Astrocyte (in vitro differentiated cells and primary cell): ENCODE data around the gene GJC3. TPM values are rescaled to one million over a fixed set of nuclear protein-coding genes. Genes with fewer than 3 reads are reported as not detected.

ENCODE experiments used
- DNase-seq: peaks from one replicate; pipeline ENCODE4 v3.0.0-alpha.2; 2010; ENCODE audit warnings: low read depth
- FAIRE-seq: peaks from 2 replicates; lab custom pipeline; 2011; peaks lifted over from hg19 to GRCh38; lab: Jason Lieb, UNC
- H2AFZ ChIP-seq: 2 replicates; pipeline ENCODE4 v1.6.0; 2012; ENCODE audit warnings: low read depth, low read length, inconsistent platforms
- H3K27ac ChIP-seq: 2 replicates; pipeline ENCODE4 v1.5.1; 2011; ENCODE audit warnings: low read depth, low read length, inconsistent platforms
- H3K27me3 ChIP-seq: 2 replicates; pipeline ENCODE4 v1.6.0; 2011; ENCODE audit warnings: low read length, inconsistent platforms; ENCODE audit not compliant: insufficient read depth
- H3K36me3 ChIP-seq: 2 replicates; pipeline ENCODE4 v1.5.1; 2011; ENCODE audit warnings: low read length, inconsistent platforms; ENCODE audit not compliant: insufficient read depth
- H3K4me1 ChIP-seq: 2 replicates; pipeline ENCODE4 v1.5.1; 2011; ENCODE audit warnings: low read length, inconsistent platforms; ENCODE audit not compliant: insufficient read depth
- H3K4me2 ChIP-seq: 2 replicates; pipeline ENCODE4 v1.6.0; 2012; ENCODE audit warnings: low read length, inconsistent platforms
- H3K4me3 ChIP-seq: 2 replicates; pipeline ENCODE4 v1.5.1; 2011; ENCODE audit warnings: low read depth, mild to moderate bottlenecking, low read length, inconsistent platforms; ENCODE audit not compliant: insufficient read depth
- H3K79me2 ChIP-seq: 2 replicates; pipeline ENCODE4 v1.6.0; 2012; ENCODE audit warnings: mild to moderate bottlenecking, low read length, inconsistent platforms; ENCODE audit not compliant: insufficient read depth
- H3K9ac ChIP-seq: 2 replicates; pipeline ENCODE4 v1.6.0; 2012; ENCODE audit warnings: mild to moderate bottlenecking, low read length, inconsistent platforms
- H3K9me3 ChIP-seq: 2 replicates; pipeline ENCODE4 v1.5.1; 2012; ENCODE audit warnings: low read depth, mild to moderate bottlenecking, low read length, inconsistent platforms; ENCODE audit not compliant: insufficient read depth
- H4K20me1 ChIP-seq: 2 replicates; pipeline ENCODE4 v1.6.0; 2012; ENCODE audit warnings: low read length, inconsistent platforms; ENCODE audit not compliant: insufficient read depth
- H3K27ac Mint-ChIP-seq: one replicate; pipeline ENCODE4 v1.8.0; 2021; ENCODE audit warnings: mild to moderate bottlenecking, mixed read lengths; ENCODE audit not compliant: unreplicated experiment
- H3K27me3 Mint-ChIP-seq: one replicate; pipeline ENCODE4 v1.8.0; 2021; ENCODE audit warnings: low read depth, mixed read lengths; ENCODE audit not compliant: unreplicated experiment
- H3K36me3 Mint-ChIP-seq: one replicate; pipeline ENCODE4 v1.8.0; 2021; ENCODE audit warnings: low read depth, mixed read lengths; ENCODE audit not compliant: unreplicated experiment
- H3K4me1 Mint-ChIP-seq: one replicate; pipeline ENCODE4 v1.8.0; 2021; ENCODE audit warnings: low read depth, mixed read lengths; ENCODE audit not compliant: unreplicated experiment
- H3K4me3 Mint-ChIP-seq: one replicate; pipeline ENCODE4 v1.8.0; 2021; ENCODE audit warnings: mild to moderate bottlenecking, moderate library complexity, mixed read lengths; ENCODE audit not compliant: unreplicated experiment
- H3K9me3 Mint-ChIP-seq: one replicate; pipeline ENCODE4 v1.8.0; 2021; ENCODE audit warnings: mild to moderate bottlenecking, mixed read lengths; ENCODE audit not compliant: unreplicated experiment
- CTCF ChIP-seq: IDR thresholded peaks from 2 replicates; pipeline ENCODE4 v1.5.1; 2011; ENCODE audit warnings: low read depth, mild to moderate bottlenecking, inconsistent platforms, low read length, moderate library complexity; ENCODE audit not compliant: insufficient read depth
- EZH2 ChIP-seq: IDR thresholded peaks from 2 replicates; pipeline ENCODE4 v1.6.1; 2012; ENCODE audit warnings: mild to moderate bottlenecking, low read length, inconsistent platforms; ENCODE audit not compliant: insufficient read depth
- total RNA-seq: library from RNA; stranded (reverse); gene quantifications from 2 replicates; pipeline ENCODE4 v1.2.1, GENCODE V29; 2021

GJC3 gene
- total RNA-seq, 1 donor from 2014 or later, result not detected

GRCh38 chr7:99901581-99901980, 27.8 kb downstream of the GJC3 start:
- no peak overlapping the region for H3K4me3 Mint-ChIP-seq
- no peak overlapping the region for H3K4me3 ChIP-seq
- H3K79me2 ChIP-seq, result no peaks in the 10 kb centered on the region
- peaks cover 3% of the 10 kb centered on the region for H3K9me3 Mint-ChIP-seq
- H3K4me1 ChIP-seq, result no peaks in the 10 kb centered on the region
- DNase-seq, result no peak
- H3K27me3 ChIP-seq, result no peaks in the 10 kb centered on the region
- H3K4me1 Mint-ChIP-seq, result no peaks in the 10 kb centered on the region
- H2AFZ ChIP-seq, result no peak overlapping the region
- peaks cover 5% of the 10 kb centered on the region for H4K20me1 ChIP-seq
- H3K27me3 Mint-ChIP-seq, result peaks cover 6% of the 10 kb centered on the region
- H3K36me3 Mint-ChIP-seq, result no peaks in the 10 kb centered on the region
- H3K36me3 ChIP-seq, result peaks cover 40% of the 10 kb centered on the region
- no peak overlapping the region for H3K27ac Mint-ChIP-seq
- no peaks in the 10 kb centered on the region for H3K9me3 ChIP-seq
- FAIRE-seq, result no peak
- no peak overlapping the region for H3K27ac ChIP-seq
- no peak overlapping the region for H3K4me2 ChIP-seq
- no peak overlapping the region for H3K9ac ChIP-seq
- no peak for TF ChIP-seq EZH2
- TF ChIP-seq CTCF, result no peak

- Histone ChIP-seq H3K4me1 (no peaks in the 10 kb centered on the region), H3K27ac (no peak overlapping the region), H3K27me3 (no peaks in the 10 kb centered on the region), H3K4me3 (no peak overlapping the region), H3K36me3 (peaks cover 30% of the 10 kb centered on the region), H2AFZ (no peak overlapping the region), H3K79me2 (no peaks in the 10 kb centered on the region), H3K4me2 (no peak overlapping the region), H3K9ac (no peak overlapping the region), H3K9me3 (no peaks in the 10 kb centered on the region), H4K20me1 (peaks cover 5% of the 10 kb centered on the region)
- Mint-ChIP-seq H3K4me1 (no peaks in the 10 kb centered on the region), H3K4me3 (no peak overlapping the region), H3K36me3 (no peaks in the 10 kb centered on the region), H3K9me3 (peaks cover 3% of the 10 kb centered on the region), H3K27me3 (peaks cover 6% of the 10 kb centered on the region), H3K27ac (no peak overlapping the region)
- no peak for TF ChIP-seq CTCF
- no peak for TF ChIP-seq EZH2
- no peak for FAIRE-seq
- no peak for DNase-seq
Observed at GRCh38 chr7:99899830-99900519, 29.4 kb downstream of the GJC3 start.

DNA sequence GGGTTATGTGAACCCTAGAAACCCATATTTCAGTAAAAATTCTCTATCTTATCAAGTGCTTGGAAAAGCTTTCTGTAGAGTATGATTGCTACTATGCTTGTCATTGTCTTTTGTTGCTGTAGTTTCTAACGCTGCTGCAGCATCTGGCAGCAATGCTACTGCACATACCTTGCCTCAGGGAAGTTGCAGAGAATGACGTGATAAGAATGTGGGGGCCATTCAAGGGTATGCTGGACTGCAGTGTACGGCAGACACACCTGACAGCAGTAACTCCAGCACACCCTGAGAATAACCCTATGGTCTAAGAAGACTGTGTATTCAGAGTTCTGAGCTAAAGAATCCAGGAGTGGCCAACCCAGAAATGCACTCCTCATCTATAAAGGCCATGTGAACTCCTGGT, 30.6 kb downstream of the GJC3 start:
- no peak overlapping the region for H2AFZ ChIP-seq
- H3K36me3 ChIP-seq, result peaks cover 30% of the 10 kb centered on the region
- Mint-ChIP-seq H3K27ac (no peak overlapping the region), H3K36me3 (no peaks in the 10 kb centered on the region), H3K27me3 (peaks cover 6% of the 10 kb centered on the region), H3K4me3 (no peak overlapping the region), H3K4me1 (no peaks in the 10 kb centered on the region), H3K9me3 (peaks cover 3% of the 10 kb centered on the region)
- DNase-seq (no peak), FAIRE-seq (no peak)
- H3K27ac ChIP-seq, result no peak overlapping the region
- no peaks in the 10 kb centered on the region for H3K9me3 ChIP-seq
- H3K27me3 ChIP-seq, result no peaks in the 10 kb centered on the region
- H3K4me3 ChIP-seq, result no peak overlapping the region
- no peak overlapping the region for H3K4me2 ChIP-seq
- peaks cover 5% of the 10 kb centered on the region for H4K20me1 ChIP-seq
- no peaks in the 10 kb centered on the region for H3K4me1 ChIP-seq
- H3K9ac ChIP-seq, result no peak overlapping the region
- TF ChIP-seq EZH2, result no peak
- TF ChIP-seq CTCF, result no peak
- no peaks in the 10 kb centered on the region for H3K79me2 ChIP-seq
